ENCODE results near the gene PLCL1.

PLCL1 gene

DNA sequence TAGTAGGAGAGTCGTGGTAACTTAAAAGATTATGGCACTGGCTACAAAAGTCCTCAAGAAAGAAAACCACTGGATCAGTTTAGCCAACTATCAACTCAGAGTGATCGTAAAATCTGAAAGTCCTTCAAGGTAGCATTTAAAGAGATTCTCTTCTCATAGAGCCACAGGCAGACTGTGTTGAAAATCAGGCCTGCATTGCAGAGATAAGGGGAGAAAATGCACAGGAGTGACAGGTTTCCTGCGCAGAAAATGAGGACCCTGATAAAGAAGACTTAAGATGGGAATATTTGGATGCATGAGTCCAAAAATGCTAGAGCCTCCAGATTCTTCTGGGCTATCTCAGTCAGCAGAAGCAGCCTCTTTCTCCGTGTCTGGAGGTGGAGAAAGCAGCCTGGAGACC is 360.9 kb downstream of the PLCL1 start:
- TF ChIP-seq CTCF (IDR thresholded peaks at IDR 0.05; ENCODE audit: borderline replicate concordance, insufficient read depth, low read depth, low read length), result no peak
- H3K4me3 ChIP-seq (ENCODE audit: low read depth, low read length), result no peak overlapping the region

DNA sequence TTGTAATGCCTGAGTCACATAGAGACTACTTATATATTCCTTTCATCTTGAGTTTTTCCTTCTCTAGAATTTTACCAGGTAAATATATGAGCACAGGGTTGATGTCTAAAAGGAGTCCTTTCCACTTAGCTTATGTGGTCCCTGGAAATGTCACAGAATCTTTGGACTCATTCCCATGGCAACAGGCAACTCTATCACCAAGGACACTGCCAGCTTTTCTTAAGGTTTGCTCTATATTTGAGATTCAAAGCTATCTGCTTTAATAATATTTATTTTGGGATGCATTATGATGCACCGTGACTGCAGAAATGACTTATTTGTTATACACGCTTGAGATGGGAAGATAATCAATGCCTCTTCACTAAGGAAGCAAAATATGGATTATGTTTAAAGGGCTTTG is 363.0 kb downstream of the PLCL1 start:
- H3K4me3 ChIP-seq (ENCODE audit: low read depth, low read length), result no peak overlapping the region
- TF ChIP-seq CTCF (IDR thresholded peaks at IDR 0.05; ENCODE audit: borderline replicate concordance, insufficient read depth, low read depth, low read length), result no peak

GRCh38 chr2:198168651-198169050 is 364.3 kb downstream of the PLCL1 start:
- H3K4me3 ChIP-seq (ENCODE audit: low read depth, low read length), result no peak overlapping the region
- no peak for TF ChIP-seq CTCF (IDR thresholded peaks at IDR 0.05; ENCODE audit: borderline replicate concordance, insufficient read depth, low read depth, low read length)

DNA sequence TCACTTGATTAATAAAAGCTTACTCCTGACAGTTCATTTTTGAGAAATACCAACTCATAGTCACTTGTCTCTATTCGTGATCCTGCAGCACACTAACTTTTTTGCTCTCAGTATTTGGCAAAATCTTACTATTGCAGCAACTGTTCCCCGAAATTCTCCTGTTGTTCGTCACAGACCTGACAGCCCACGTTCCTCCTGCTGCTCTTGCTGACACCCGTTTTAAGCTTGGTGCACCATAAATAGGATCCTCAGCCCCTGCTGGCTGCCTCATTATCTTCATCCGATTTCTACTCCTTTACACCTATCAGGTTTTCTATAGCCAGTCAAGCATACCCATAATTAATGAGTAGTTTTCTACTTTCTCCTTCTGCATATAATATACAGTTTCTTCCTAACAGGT is 368.8 kb downstream of the PLCL1 start:
- H3K4me3 ChIP-seq (ENCODE audit: low read depth, low read length), result no peak overlapping the region
- TF ChIP-seq CTCF (IDR thresholded peaks at IDR 0.05; ENCODE audit: borderline replicate concordance, insufficient read depth, low read depth, low read length), result no peak

GRCh38 chr2:198173864-198174263 is 369.5 kb downstream of the PLCL1 start:
- H3K4me3 ChIP-seq (ENCODE audit: low read depth, low read length), result no peak overlapping the region
- no peak for TF ChIP-seq CTCF (IDR thresholded peaks at IDR 0.05; ENCODE audit: borderline replicate concordance, insufficient read depth, low read depth, low read length)

DNA sequence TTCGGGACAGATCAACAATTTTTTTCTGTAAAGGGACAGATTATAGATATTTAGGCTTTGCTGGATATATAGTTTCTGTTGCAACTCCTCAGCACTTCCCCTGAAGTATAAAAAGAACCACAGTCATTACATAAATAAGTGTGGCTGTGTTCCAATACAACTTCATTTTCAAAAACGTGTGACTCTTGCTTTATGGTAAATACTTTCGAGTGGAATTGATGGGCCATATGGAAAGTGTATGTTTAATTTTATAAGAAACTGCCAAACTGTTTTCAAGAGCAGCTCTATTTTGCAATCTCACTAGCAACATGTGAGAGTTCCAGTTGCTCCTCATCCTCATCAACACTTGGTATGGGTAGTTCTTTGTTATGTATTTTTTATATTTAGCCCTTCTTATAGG is 370.9 kb downstream of the PLCL1 start:
- no peak overlapping the region for H3K4me3 ChIP-seq (ENCODE audit: low read depth, low read length)
- no peak for TF ChIP-seq CTCF (IDR thresholded peaks at IDR 0.05; ENCODE audit: borderline replicate concordance, insufficient read depth, low read depth, low read length)

DNA sequence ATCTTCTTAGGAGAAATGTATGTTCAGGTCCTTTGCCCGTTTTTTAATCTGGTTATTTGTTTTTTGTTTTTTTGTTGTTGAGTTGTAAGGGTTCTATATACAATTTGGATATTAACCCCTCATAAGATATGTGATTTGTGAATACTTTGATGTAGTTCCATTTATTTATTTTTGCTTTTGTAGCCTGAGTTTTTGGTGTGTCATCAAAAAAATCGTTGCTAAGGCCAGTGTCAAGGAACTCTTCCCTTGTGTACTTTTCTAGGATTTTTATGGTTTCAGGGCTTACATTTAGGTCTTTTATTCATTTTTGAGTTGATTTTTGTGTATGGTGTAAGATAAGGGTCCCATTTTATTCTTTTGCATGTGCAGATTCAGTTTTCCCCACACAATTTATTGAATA is 372.6 kb downstream of the PLCL1 start:
- H3K4me3 ChIP-seq (ENCODE audit: low read depth, low read length), result no peak overlapping the region
- no peak for TF ChIP-seq CTCF (IDR thresholded peaks at IDR 0.05; ENCODE audit: borderline replicate concordance, insufficient read depth, low read depth, low read length)
